SU-DHL-6 (cell line): ENCODE results near the gene INPP4B.

Experiments
- H2AFZ ChIP-seq: fragments of 200-600 bp; sonication (generic); 2 replicates; pipeline ENCODE4 v1.6.1; 2014; ENCODE audit warnings: low read depth, mild to moderate bottlenecking, moderate library complexity, mixed read lengths, antibody characterized with exemption, low read length; ENCODE audit not compliant: severe bottlenecking
- H3F3A ChIP-seq: fragments of 200-600 bp; shearing (Covaris generic); 2 replicates; pipeline ENCODE4 v1.6.0; 2016; ENCODE audit warnings: antibody characterized with exemption, mild to moderate bottlenecking; ENCODE audit not compliant: insufficient read depth
- H3K27ac ChIP-seq: fragments of 200-600 bp; sonication (generic); 2 replicates; pipeline ENCODE4 v1.5.1; 2016; ENCODE audit warnings: low read depth, mild to moderate bottlenecking, low read length, moderate library complexity, mixed read lengths
- H3K27me3 ChIP-seq: fragments of 200-600 bp; sonication (generic), shearing (Covaris generic); 2 replicates; pipeline ENCODE4 v1.6.0; 2014; ENCODE audit warnings: mild to moderate bottlenecking, low read length
- H3K36me3 ChIP-seq: fragments of 200-600 bp; sonication (generic); 2 replicates; pipeline ENCODE4 v1.6.1; 2014; ENCODE audit warnings: mild to moderate bottlenecking, low read length, mixed read lengths
- H3K4me2 ChIP-seq: fragments of 300-600, 200-600 bp; shearing (Covaris generic), sonication (generic); 2 replicates; pipeline ENCODE4 v1.6.0; 2014; ENCODE audit warnings: low read length, low read depth, mild to moderate bottlenecking; ENCODE audit not compliant: poor library complexity, severe bottlenecking
- H3K4me3 ChIP-seq: fragments of 200-600 bp; sonication (generic); 2 replicates; pipeline ENCODE4 v1.5.1; 2014; ENCODE audit warnings: antibody characterized with exemption, low read length, mild to moderate bottlenecking, mixed read lengths; ENCODE audit not compliant: insufficient read depth, poor library complexity, severe bottlenecking
- H3K79me2 ChIP-seq: fragments of 200-600 bp; sonication (generic); 2 replicates; pipeline ENCODE4 v1.6.1; 2014; ENCODE audit warnings: mild to moderate bottlenecking, low read length, moderate library complexity; ENCODE audit not compliant: insufficient read depth
- H3K9ac ChIP-seq: fragments of 200-600 bp; sonication (generic); 2 replicates; pipeline ENCODE4 v1.7.0; 2014; ENCODE audit warnings: mild to moderate bottlenecking, low read length
- H3K9me2 ChIP-seq: fragments of 200-600 bp; sonication (generic); replicated peaks from 2 replicates; pipeline ENCODE4 v1.6.1; 2014; ENCODE audit warnings: low read length; ENCODE audit not compliant: insufficient read depth
- H3K9me3 ChIP-seq: fragments of 200-600 bp; sonication (generic); 2 replicates; pipeline ENCODE4 v1.6.1; 2014; ENCODE audit warnings: low read length, mixed read lengths; ENCODE audit not compliant: insufficient read depth
- H4K20me1 ChIP-seq: fragments of 200-600 bp; sonication (generic); 2 replicates; pipeline ENCODE4 v1.6.1; 2014; ENCODE audit warnings: low read depth, mild to moderate bottlenecking, antibody characterized with exemption, low read length, moderate library complexity, mixed read lengths
- EZH2phosphoT487 ChIP-seq: fragments of 200-600 bp; sonication (generic), shearing (Covaris generic); conservative IDR thresholded peaks from 2 replicates; pipeline ENCODE4 v1.6.1; 2018; ENCODE audit warnings: mild to moderate bottlenecking, antibody characterized with exemption, low read length, moderate library complexity, mixed read lengths
- TF ChIP-seq, protein P1 (sequence below): fragments of 200-600 bp; sonication (generic); IDR thresholded peaks from one replicate; pipeline ENCODE4 v1.5.1; 2017; ENCODE audit warnings: antibody characterized with exemption, mild to moderate bottlenecking, low read length, moderate library complexity; ENCODE audit not compliant: insufficient read depth, poor library complexity, severe bottlenecking

Gene INPP4B

DNA sequence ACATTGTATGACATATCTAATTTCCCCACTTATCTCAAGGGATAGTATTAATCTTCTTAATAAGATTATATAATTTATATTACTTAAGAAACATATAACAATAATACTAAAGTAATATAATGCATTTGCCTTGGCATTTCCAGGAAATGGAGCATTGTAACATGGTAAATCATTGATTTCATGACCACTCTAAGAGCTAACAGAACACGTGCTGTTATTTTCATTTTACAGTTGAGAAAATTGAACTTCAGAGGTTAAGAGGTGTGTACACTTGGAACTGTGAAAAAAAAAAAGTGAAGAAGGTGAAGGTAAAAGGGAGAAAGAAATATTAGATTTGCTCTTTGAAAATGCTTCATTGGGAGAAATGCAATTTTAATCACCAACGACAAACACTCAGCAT is 687.1 kb downstream of the INPP4B start:
- H2AFZ ChIP-seq: no peak overlapping the region
- no peaks in the 10 kb centered on the region for H3K9me2 ChIP-seq
- H3K4me3 ChIP-seq: no peak overlapping the region
- TF ChIP-seq EZH2phosphoT487: no peak
- TF ChIP-seq, protein P1, sequence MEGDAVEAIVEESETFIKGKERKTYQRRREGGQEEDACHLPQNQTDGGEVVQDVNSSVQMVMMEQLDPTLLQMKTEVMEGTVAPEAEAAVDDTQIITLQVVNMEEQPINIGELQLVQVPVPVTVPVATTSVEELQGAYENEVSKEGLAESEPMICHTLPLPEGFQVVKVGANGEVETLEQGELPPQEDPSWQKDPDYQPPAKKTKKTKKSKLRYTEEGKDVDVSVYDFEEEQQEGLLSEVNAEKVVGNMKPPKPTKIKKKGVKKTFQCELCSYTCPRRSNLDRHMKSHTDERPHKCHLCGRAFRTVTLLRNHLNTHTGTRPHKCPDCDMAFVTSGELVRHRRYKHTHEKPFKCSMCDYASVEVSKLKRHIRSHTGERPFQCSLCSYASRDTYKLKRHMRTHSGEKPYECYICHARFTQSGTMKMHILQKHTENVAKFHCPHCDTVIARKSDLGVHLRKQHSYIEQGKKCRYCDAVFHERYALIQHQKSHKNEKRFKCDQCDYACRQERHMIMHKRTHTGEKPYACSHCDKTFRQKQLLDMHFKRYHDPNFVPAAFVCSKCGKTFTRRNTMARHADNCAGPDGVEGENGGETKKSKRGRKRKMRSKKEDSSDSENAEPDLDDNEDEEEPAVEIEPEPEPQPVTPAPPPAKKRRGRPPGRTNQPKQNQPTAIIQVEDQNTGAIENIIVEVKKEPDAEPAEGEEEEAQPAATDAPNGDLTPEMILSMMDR: no peak
- no peak overlapping the region for H3K4me2 ChIP-seq
- no peaks in the 10 kb centered on the region for H3F3A ChIP-seq
- H3K36me3 ChIP-seq: no peaks in the 10 kb centered on the region
- H3K79me2 ChIP-seq: no peaks in the 10 kb centered on the region
- H3K9ac ChIP-seq: no peak overlapping the region
- no peaks in the 10 kb centered on the region for H4K20me1 ChIP-seq
- H3K27me3 ChIP-seq: no peaks in the 10 kb centered on the region
- no peaks in the 10 kb centered on the region for H3K9me3 ChIP-seq
- H3K27ac ChIP-seq: no peak overlapping the region

- Histone ChIP-seq H3K4me2 (no peak overlapping the region), H3K27ac (no peak overlapping the region), H3K79me2 (no peaks in the 10 kb centered on the region), H2AFZ (no peak overlapping the region), H3K4me3 (no peak overlapping the region), H3K27me3 (no peaks in the 10 kb centered on the region), H3K36me3 (no peaks in the 10 kb centered on the region), H3K9ac (no peak overlapping the region), H3K9me2 (no peaks in the 10 kb centered on the region), H3F3A (no peaks in the 10 kb centered on the region), H3K9me3 (no peaks in the 10 kb centered on the region), H4K20me1 (no peaks in the 10 kb centered on the region)
- no peak for TF ChIP-seq EZH2phosphoT487
- TF ChIP-seq, protein P1: no peak
These were observed 689.8 kb downstream of the INPP4B start for GRCh38 chr4:142156256-142156655.

- Histone ChIP-seq H3K9me2 (no peaks in the 10 kb centered on the region), H3F3A (no peaks in the 10 kb centered on the region), H3K9me3 (no peaks in the 10 kb centered on the region), H3K4me2 (no peak overlapping the region), H2AFZ (no peak overlapping the region), H3K27me3 (no peaks in the 10 kb centered on the region), H3K36me3 (no peaks in the 10 kb centered on the region), H3K79me2 (no peaks in the 10 kb centered on the region), H3K27ac (no peak overlapping the region), H3K9ac (no peak overlapping the region), H3K4me3 (no peak overlapping the region), H4K20me1 (no peaks in the 10 kb centered on the region)
- TF ChIP-seq, protein P1: no peak
- TF ChIP-seq EZH2phosphoT487: no peak
These were observed 690.8 kb downstream of the INPP4B start for GRCh38 chr4:142155347-142155746.
